IPS-18a (cell line): ENCODE results near the gene PNISR.

ENCODE experiments used
- H3K27ac ChIP-seq: one replicate; pipeline ENCODE4 v1.5.1; 2013; ENCODE audit warnings: low read length
- H3K27me3 ChIP-seq: one replicate; pipeline ENCODE4 v1.6.1; 2013; ENCODE audit warnings: mild to moderate bottlenecking, low read length; ENCODE audit not compliant: control insufficient read depth, insufficient read depth
- H3K36me3 ChIP-seq: one replicate; pipeline ENCODE4 v1.6.1; 2013; ENCODE audit warnings: low read depth, low read length; ENCODE audit not compliant: control insufficient read depth
- H3K4me1 ChIP-seq: one replicate; pipeline ENCODE4 v1.6.1; 2013; ENCODE audit warnings: low read depth, low read length; ENCODE audit not compliant: control insufficient read depth
- H3K4me3 ChIP-seq: one replicate; pipeline ENCODE4 v1.5.1; 2013; ENCODE audit warnings: low read length
- H3K9ac ChIP-seq: one replicate; pipeline ENCODE4 v1.6.1; 2013; ENCODE audit warnings: mild to moderate bottlenecking, low read length, moderate library complexity
- H3K9me3 ChIP-seq: one replicate; pipeline ENCODE4 v1.6.1; 2013; ENCODE audit warnings: low read depth, low read length; ENCODE audit not compliant: control insufficient read depth

Gene PNISR

GRCh38 chr6:99426451-99426757, 1.3 kb upstream of the PNISR start:
- peaks cover 16% of the 10 kb centered on the region for H3K36me3 ChIP-seq
- peaks cover 19% of the 10 kb centered on the region for H3K4me1 ChIP-seq
- H3K27ac ChIP-seq: peak overlapping the region; percentile 99
- H3K4me3 ChIP-seq: peak overlapping the region; percentile 89
- peak overlapping the region; percentile 99 for H3K9ac ChIP-seq
- no peaks in the 10 kb centered on the region for H3K27me3 ChIP-seq
- H3K9me3 ChIP-seq: no peaks in the 10 kb centered on the region

GRCh38 chr6:99425647-99426450, 741 bp upstream of the PNISR start:
- Histone ChIP-seq H3K9me3 (no peaks in the 10 kb centered on the region), H3K27ac (peak overlapping the region; percentile 99), H3K27me3 (no peaks in the 10 kb centered on the region), H3K36me3 (peaks cover 17% of the 10 kb centered on the region), H3K4me3 (peak overlapping the region; percentile 89), H3K9ac (peak overlapping the region; percentile 99), H3K4me1 (peaks cover 19% of the 10 kb centered on the region)

GRCh38 chr6:99424022-99424421, 1.1 kb downstream of the PNISR start:
- Histone ChIP-seq H3K9ac (peak overlapping the region; percentile 99), H3K4me3 (peak overlapping the region; percentile 89), H3K27me3 (no peaks in the 10 kb centered on the region), H3K27ac (peak overlapping the region; percentile 98), H3K36me3 (peaks cover 14% of the 10 kb centered on the region), H3K4me1 (peaks cover 19% of the 10 kb centered on the region), H3K9me3 (no peaks in the 10 kb centered on the region)

- no peak overlapping the region for H3K27ac ChIP-seq
- H3K4me3 ChIP-seq: no peak overlapping the region
- H3K9me3 ChIP-seq: no peaks in the 10 kb centered on the region
- H3K36me3 ChIP-seq: peaks cover 14% of the 10 kb centered on the region
- H3K27me3 ChIP-seq: no peaks in the 10 kb centered on the region
- H3K4me1 ChIP-seq: peaks cover 19% of the 10 kb centered on the region
- no peak overlapping the region for H3K9ac ChIP-seq
These were observed 2.2 kb downstream of the PNISR start for GRCh38 chr6:99422912-99423311.

- H3K27me3 ChIP-seq: no peaks in the 10 kb centered on the region
- H3K36me3 ChIP-seq: peaks cover 34% of the 10 kb centered on the region
- no peak overlapping the region for H3K4me3 ChIP-seq
- no peak overlapping the region for H3K27ac ChIP-seq
- H3K9me3 ChIP-seq: no peaks in the 10 kb centered on the region
- H3K9ac ChIP-seq: no peak overlapping the region
- no peaks in the 10 kb centered on the region for H3K4me1 ChIP-seq
These were observed 8.0 kb downstream of the PNISR start for GRCh38 chr6:99416892-99417767.

GRCh38 chr6:99416226-99416625, 8.9 kb downstream of the PNISR start:
- Histone ChIP-seq H3K36me3 (peaks cover 40% of the 10 kb centered on the region), H3K9me3 (no peaks in the 10 kb centered on the region), H3K27ac (no peak overlapping the region)

GRCh38 chr6:99415446-99415845, 9.7 kb downstream of the PNISR start:
- Histone ChIP-seq H3K9me3 (no peaks in the 10 kb centered on the region), H3K36me3 (peaks cover 45% of the 10 kb centered on the region), H3K4me1 (no peaks in the 10 kb centered on the region)

More at GRCh38 chr6:99416226-99416625, 8.9 kb downstream of the PNISR start:
- Histone ChIP-seq H3K27me3 (no peaks in the 10 kb centered on the region), H3K9ac (no peak overlapping the region), H3K4me1 (no peaks in the 10 kb centered on the region), H3K4me3 (no peak overlapping the region)

GRCh38 chr6:99412065-99412464, 13.0 kb downstream of the PNISR start:
- no peaks in the 10 kb centered on the region for H3K9me3 ChIP-seq
- H3K27me3 ChIP-seq: no peaks in the 10 kb centered on the region
- H3K9ac ChIP-seq: no peak overlapping the region
- no peaks in the 10 kb centered on the region for H3K4me1 ChIP-seq
- H3K36me3 ChIP-seq: peaks cover 76% of the 10 kb centered on the region
- H3K27ac ChIP-seq: no peak overlapping the region
- H3K4me3 ChIP-seq: no peak overlapping the region

More at GRCh38 chr6:99415446-99415845, 9.7 kb downstream of the PNISR start:
- H3K27ac ChIP-seq: no peak overlapping the region
- no peak overlapping the region for H3K4me3 ChIP-seq
- no peak overlapping the region for H3K9ac ChIP-seq
- H3K27me3 ChIP-seq: no peaks in the 10 kb centered on the region

GRCh38 chr6:99409672-99410071, 15.4 kb downstream of the PNISR start:
- no peaks in the 10 kb centered on the region for H3K4me1 ChIP-seq
- H3K36me3 ChIP-seq: peaks cover 89% of the 10 kb centered on the region
- H3K4me3 ChIP-seq: no peak overlapping the region
- no peaks in the 10 kb centered on the region for H3K27me3 ChIP-seq
- H3K9me3 ChIP-seq: no peaks in the 10 kb centered on the region
- H3K27ac ChIP-seq: no peak overlapping the region
- no peak overlapping the region for H3K9ac ChIP-seq

GRCh38 chr6:99407076-99407475, 18.0 kb downstream of the PNISR start:
- no peaks in the 10 kb centered on the region for H3K4me1 ChIP-seq
- no peaks in the 10 kb centered on the region for H3K27me3 ChIP-seq
- H3K9ac ChIP-seq: no peak overlapping the region
- H3K27ac ChIP-seq: no peak overlapping the region
- H3K4me3 ChIP-seq: no peak overlapping the region
- H3K9me3 ChIP-seq: no peaks in the 10 kb centered on the region
- peaks cover 97% of the 10 kb centered on the region for H3K36me3 ChIP-seq

- no peaks in the 10 kb centered on the region for H3K4me1 ChIP-seq
- H3K9ac ChIP-seq: no peak overlapping the region
- H3K36me3 ChIP-seq: peaks cover 91% of the 10 kb centered on the region
- H3K27ac ChIP-seq: no peak overlapping the region
- H3K9me3 ChIP-seq: no peaks in the 10 kb centered on the region
- no peak overlapping the region for H3K4me3 ChIP-seq
- H3K27me3 ChIP-seq: no peaks in the 10 kb centered on the region
These were observed 22.7 kb downstream of the PNISR start for GRCh38 chr6:99402448-99402847.
